GM13977 (cell line): Measurements from ENCODE around the gene LVRN.

ENCODE experiments used
- DNase-seq: peaks from one replicate; pipeline ENCODE4 v3.0.0; 2012; ENCODE audit warnings: low spot score
- CTCF ChIP-seq: IDR thresholded peaks from 2 replicates; pipeline ENCODE4 v1.5.1; 2012; ENCODE audit warnings: mild to moderate bottlenecking, control low read depth; ENCODE audit not compliant: insufficient read depth; ENCODE audit errors: extremely low read depth, missing control alignments
- in situ Hi-C: fragments of 300-500 bp; cut with MboI; formaldehyde crosslinking; loops from one replicate; pipeline ENCODE4 v1.12.0; 2022; ENCODE audit warnings: low sequenced_read_pairs, low pct_unique_long_range_greater_than_20kb, mixed read lengths, inconsistent platforms; ENCODE audit not compliant: unreplicated experiment

Gene LVRN

GRCh38 chr5:115995351-115995750 lies 33.1 kb downstream of the LVRN start:
- no peak for DNase-seq
- TF ChIP-seq CTCF = no peak
- in situ Hi-C loops = no loop called here

GRCh38 chr5:116002116-116002906 lies 40.0 kb downstream of the LVRN start:
- DNase-seq = no peak
- in situ Hi-C loops = no loop called here
- TF ChIP-seq CTCF = no peak

- in situ Hi-C loops = no loop called here
- no peak for DNase-seq
- TF ChIP-seq CTCF = no peak
These were observed 42.0 kb downstream of the LVRN start for GRCh38 chr5:116004248-116004647.

- no peak for TF ChIP-seq CTCF
- in situ Hi-C loops = no loop called here
- DNase-seq = no peak
These were observed 47.5 kb downstream of the LVRN start for GRCh38 chr5:116009806-116010205.

GRCh38 chr5:116011046-116011445 lies 48.8 kb downstream of the LVRN start:
- no peak for DNase-seq
- in situ Hi-C loops = no loop called here
- no peak for TF ChIP-seq CTCF

- TF ChIP-seq CTCF = no peak
- in situ Hi-C loops = no loop called here
- no peak for DNase-seq
These were observed 51.0 kb downstream of the LVRN start for GRCh38 chr5:116013207-116013785.
